Measurements from ENCODE around the gene ZNF518B. TPM values are rescaled to one million over a fixed set of nuclear protein-coding genes. Genes with fewer than 3 reads are reported as not detected.
A peak's percentile ranks its signal among the peaks of the same experiment; 100 is the strongest.

Gene ZNF518B
- total RNA-seq, 1 donor from 2014 or later, result 41.3 TPM

DNA sequence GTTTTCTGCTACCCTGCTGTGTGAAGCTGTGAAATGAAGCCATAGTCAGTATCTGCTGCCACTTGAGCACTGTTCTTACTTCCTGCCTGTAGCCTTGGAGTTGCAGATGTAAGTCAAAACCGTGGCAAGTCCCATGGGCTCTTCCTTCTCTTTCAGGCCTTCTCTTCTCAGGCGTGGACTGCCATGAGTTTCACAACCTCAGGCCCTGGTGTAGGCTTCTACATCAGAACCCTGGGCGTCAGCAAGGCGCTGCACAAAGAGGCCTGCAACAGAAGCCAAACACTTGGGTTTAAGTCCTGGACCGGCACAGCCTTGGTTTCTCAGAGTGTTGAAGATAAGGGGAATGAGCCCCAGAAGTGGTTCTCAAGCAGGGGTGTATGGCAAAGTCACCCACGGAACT is 2.5 kb downstream of the ZNF518B start:
- no peak overlapping the region for H3K27ac Mint-ChIP-seq (ENCODE audit: unreplicated experiment)

GRCh38 chr4:10454121-10454520 is 3.1 kb downstream of the ZNF518B start:
- H3K4me1 Mint-ChIP-seq (ENCODE audit: low read depth, unreplicated experiment), result peaks cover 15% of the 10 kb centered on the region
- TF ChIP-seq, protein P1, sequence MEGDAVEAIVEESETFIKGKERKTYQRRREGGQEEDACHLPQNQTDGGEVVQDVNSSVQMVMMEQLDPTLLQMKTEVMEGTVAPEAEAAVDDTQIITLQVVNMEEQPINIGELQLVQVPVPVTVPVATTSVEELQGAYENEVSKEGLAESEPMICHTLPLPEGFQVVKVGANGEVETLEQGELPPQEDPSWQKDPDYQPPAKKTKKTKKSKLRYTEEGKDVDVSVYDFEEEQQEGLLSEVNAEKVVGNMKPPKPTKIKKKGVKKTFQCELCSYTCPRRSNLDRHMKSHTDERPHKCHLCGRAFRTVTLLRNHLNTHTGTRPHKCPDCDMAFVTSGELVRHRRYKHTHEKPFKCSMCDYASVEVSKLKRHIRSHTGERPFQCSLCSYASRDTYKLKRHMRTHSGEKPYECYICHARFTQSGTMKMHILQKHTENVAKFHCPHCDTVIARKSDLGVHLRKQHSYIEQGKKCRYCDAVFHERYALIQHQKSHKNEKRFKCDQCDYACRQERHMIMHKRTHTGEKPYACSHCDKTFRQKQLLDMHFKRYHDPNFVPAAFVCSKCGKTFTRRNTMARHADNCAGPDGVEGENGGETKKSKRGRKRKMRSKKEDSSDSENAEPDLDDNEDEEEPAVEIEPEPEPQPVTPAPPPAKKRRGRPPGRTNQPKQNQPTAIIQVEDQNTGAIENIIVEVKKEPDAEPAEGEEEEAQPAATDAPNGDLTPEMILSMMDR (IDR thresholded peaks at IDR 0.05; ENCODE audit: partially characterized antibody, unreplicated experiment), result no peak
- H3K4me3 Mint-ChIP-seq (ENCODE audit: unreplicated experiment), result peak overlapping the region; percentile 42
- peaks cover 4% of the 10 kb centered on the region for H3K9me3 Mint-ChIP-seq (ENCODE audit: unreplicated experiment)
- H3K27ac Mint-ChIP-seq (ENCODE audit: unreplicated experiment), result no peak overlapping the region
- peaks cover 31% of the 10 kb centered on the region for H3K36me3 Mint-ChIP-seq (ENCODE audit: unreplicated experiment)
- no peak for DNase-seq
- H3K27me3 Mint-ChIP-seq (ENCODE audit: unreplicated experiment), result peaks cover 11% of the 10 kb centered on the region

More for the DNA sequence above, 2.5 kb downstream of the ZNF518B start:
- peak overlapping the region; percentile 76 for H3K4me3 Mint-ChIP-seq (ENCODE audit: unreplicated experiment)
- peaks cover 12% of the 10 kb centered on the region for H3K4me1 Mint-ChIP-seq (ENCODE audit: low read depth, unreplicated experiment)
- TF ChIP-seq, protein P1 (IDR thresholded peaks at IDR 0.05; ENCODE audit: partially characterized antibody, unreplicated experiment), result no peak
- H3K36me3 Mint-ChIP-seq (ENCODE audit: unreplicated experiment), result peaks cover 33% of the 10 kb centered on the region
- peaks cover 2% of the 10 kb centered on the region for H3K9me3 Mint-ChIP-seq (ENCODE audit: unreplicated experiment)
- H3K27me3 Mint-ChIP-seq (ENCODE audit: unreplicated experiment), result peaks cover 15% of the 10 kb centered on the region
- no peak for DNase-seq

GRCh38 chr4:10448991-10449390 is 8.2 kb downstream of the ZNF518B start:
- TF ChIP-seq, protein P1 (IDR thresholded peaks at IDR 0.05; ENCODE audit: partially characterized antibody, unreplicated experiment), result no peak
- peaks cover 3% of the 10 kb centered on the region for H3K4me1 Mint-ChIP-seq (ENCODE audit: low read depth, unreplicated experiment)
- peaks cover 8% of the 10 kb centered on the region for H3K9me3 Mint-ChIP-seq (ENCODE audit: unreplicated experiment)
- no peak overlapping the region for H3K27ac Mint-ChIP-seq (ENCODE audit: unreplicated experiment)
- peaks cover 4% of the 10 kb centered on the region for H3K27me3 Mint-ChIP-seq (ENCODE audit: unreplicated experiment)
- DNase-seq, result no peak
- peaks cover 70% of the 10 kb centered on the region for H3K36me3 Mint-ChIP-seq (ENCODE audit: unreplicated experiment)
- H3K4me3 Mint-ChIP-seq (ENCODE audit: unreplicated experiment), result no peak overlapping the region

GRCh38 chr4:10442976-10443375 is 14.2 kb downstream of the ZNF518B start:
- TF ChIP-seq, protein P1 (IDR thresholded peaks at IDR 0.05; ENCODE audit: partially characterized antibody, unreplicated experiment), result no peak
- DNase-seq, result no peak
- H3K4me3 Mint-ChIP-seq (ENCODE audit: unreplicated experiment), result no peak overlapping the region
- H3K27ac Mint-ChIP-seq (ENCODE audit: unreplicated experiment), result no peak overlapping the region
- peaks cover 56% of the 10 kb centered on the region for H3K36me3 Mint-ChIP-seq (ENCODE audit: unreplicated experiment)
- peaks cover 4% of the 10 kb centered on the region for H3K9me3 Mint-ChIP-seq (ENCODE audit: unreplicated experiment)
- peaks cover 4% of the 10 kb centered on the region for H3K27me3 Mint-ChIP-seq (ENCODE audit: unreplicated experiment)
- peaks cover 6% of the 10 kb centered on the region for H3K4me1 Mint-ChIP-seq (ENCODE audit: low read depth, unreplicated experiment)

GRCh38 chr4:10441512-10441911 is 15.7 kb downstream of the ZNF518B start:
- Mint-ChIP-seq H3K4me3 (ENCODE audit: unreplicated experiment) (no peak overlapping the region), H3K36me3 (ENCODE audit: unreplicated experiment) (peaks cover 44% of the 10 kb centered on the region), H3K27ac (ENCODE audit: unreplicated experiment) (peak overlapping the region; percentile 52), H3K9me3 (ENCODE audit: unreplicated experiment) (no peaks in the 10 kb centered on the region), H3K4me1 (ENCODE audit: low read depth, unreplicated experiment) (peaks cover 8% of the 10 kb centered on the region), H3K27me3 (ENCODE audit: unreplicated experiment) (no peaks in the 10 kb centered on the region)
- DNase-seq, result no peak
- TF ChIP-seq, protein P1 (IDR thresholded peaks at IDR 0.05; ENCODE audit: partially characterized antibody, unreplicated experiment), result no peak
